Erythroblast (primary cell): Measurements from ENCODE around the gene URGCP.

Experiments used
- GATA1 ChIP-seq: IDR thresholded peaks from 2 replicates; pipeline ENCODE4 v1.6.1; 2011; ENCODE audit warnings: low read depth, mild to moderate bottlenecking, control low read depth, low read length, moderate library complexity
- POLR2A ChIP-seq: IDR thresholded peaks from 2 replicates; pipeline ENCODE4 v1.6.1; 2011; ENCODE audit warnings: mild to moderate bottlenecking, low read length

- no peak for TF ChIP-seq POLR2A
- TF ChIP-seq GATA1 = no peak
These were observed 55.9 kb downstream of the URGCP start for GRCh38 chr7:43850348-43851116.
